ENCODE data around the gene CCDC177. TPM values are rescaled to one million over a fixed set of nuclear protein-coding genes. Genes with fewer than 3 reads are reported as not detected.

CCDC177 gene
- total RNA-seq, 1 donor from 2014 or later: not detected

- DNase-seq (ENCODE audit: low read depth in 2 of 2): no peak
Measured at GRCh38 chr14:69530095-69530494, 44.6 kb downstream of the CCDC177 start.

DNA sequence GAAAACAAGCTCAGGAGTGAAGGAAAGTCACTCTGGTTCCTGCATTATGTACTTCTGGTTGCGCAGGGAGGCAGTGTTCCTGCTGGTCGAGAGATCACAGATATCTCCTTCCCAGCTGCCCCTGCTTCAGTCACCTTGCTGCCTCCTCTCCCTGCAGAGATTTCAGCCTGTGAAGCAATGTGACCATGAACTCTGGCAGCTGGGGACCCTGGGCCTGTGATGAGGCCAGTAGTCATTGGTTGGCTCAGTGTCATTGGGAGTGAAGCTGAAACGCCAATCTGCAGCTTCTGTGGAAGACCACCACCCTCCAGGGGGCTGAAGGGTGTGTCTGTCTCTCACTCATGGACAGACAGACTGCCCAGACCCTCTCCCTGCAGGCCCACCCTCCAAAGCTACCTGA, 45.1 kb downstream of the CCDC177 start:
- DNase-seq (ENCODE audit: low read depth in 2 of 2): no peak

DNA sequence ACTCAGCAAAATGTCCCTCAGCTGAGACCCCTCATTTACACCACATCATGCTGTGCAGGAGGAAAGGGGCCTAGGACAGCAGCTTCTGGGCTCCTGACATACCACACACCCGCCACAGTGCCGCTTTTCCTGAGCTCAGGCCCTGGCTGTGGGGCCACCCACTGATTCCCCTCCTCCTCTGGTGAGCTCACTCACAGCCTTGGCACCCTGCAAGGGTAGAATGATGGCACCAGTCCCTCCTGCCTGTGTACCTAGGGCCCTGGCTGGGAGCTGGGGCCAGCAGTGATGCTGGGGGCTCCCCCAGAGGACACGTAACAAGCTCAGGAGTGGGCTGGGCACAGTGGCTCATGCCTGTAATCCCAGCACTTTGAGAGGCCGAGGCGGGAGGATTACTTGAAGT, 45.7 kb downstream of the CCDC177 start:
- no peak for DNase-seq (ENCODE audit: low read depth in 2 of 2)

- no peak for DNase-seq (ENCODE audit: low read depth in 2 of 2)
Measured at GRCh38 chr14:69528143-69528542, 46.5 kb downstream of the CCDC177 start.

GRCh38 chr14:69527635-69528034, 47.0 kb downstream of the CCDC177 start:
- no peak for DNase-seq (ENCODE audit: low read depth in 2 of 2)

DNA sequence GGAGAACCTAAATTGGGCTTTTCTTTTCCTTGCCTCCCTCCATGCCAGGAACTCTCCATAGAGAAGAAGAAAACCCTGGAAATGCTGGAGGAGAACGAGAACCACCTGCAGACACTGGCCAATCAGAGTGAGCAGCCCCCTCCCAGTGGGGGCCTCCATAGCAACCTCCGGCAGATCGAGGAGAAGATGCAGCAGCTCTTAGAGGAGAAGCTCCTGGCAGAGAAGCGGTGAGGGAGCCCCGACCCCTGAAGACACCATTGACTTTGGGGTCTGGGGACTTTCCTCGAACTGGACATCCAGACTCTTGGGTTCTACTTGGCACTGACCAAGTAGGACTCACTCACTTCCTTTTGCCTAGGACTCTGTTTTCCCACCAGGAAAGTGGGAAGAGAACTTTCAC, 48.8 kb downstream of the CCDC177 start:
- DNase-seq (ENCODE audit: low read depth in 2 of 2): no peak

- no peak for DNase-seq (ENCODE audit: low read depth in 2 of 2)
Measured at GRCh38 chr14:69522026-69522425, 52.6 kb downstream of the CCDC177 start.

Other genes starting within 250 kb of the CCDC177 start
- 160 and 224 TPM in 2 replicates for gene ERH, start 176.6 kb downstream of the CCDC177 start, total RNA-seq
- gene SLC39A9, start 176.2 kb downstream of the CCDC177 start, total RNA-seq: 98.6 and 124 TPM in 2 replicates
- gene PLEKHD1, start 90.1 kb downstream of the CCDC177 start, total RNA-seq: under 0.01 and 0.13 TPM in 2 replicates
- 9.1 and 14.4 TPM in 2 replicates for gene SUSD6, start 36.7 kb upstream of the CCDC177 start, total RNA-seq
- 72.5 and 85.7 TPM in 2 replicates for gene SRSF5, start 192.3 kb upstream of the CCDC177 start, total RNA-seq
- gene SLC10A1, start 222.4 kb upstream of the CCDC177 start, total RNA-seq: not detected in 2 replicates